K562 (cell line): ENCODE measurements around the gene GPR108. TPM values are rescaled to one million over a fixed set of nuclear protein-coding genes. Genes with fewer than 3 reads are reported as not detected.

Source experiments
- ATAC-seq: fragments of 200-7000 bp; cut with Tn5 transposase; 3 replicates; pipeline ENCODE4 v1.9.1; 2020; ENCODE audit warnings: moderate library complexity
- BruUV-seq: library from RNA; stranded (reverse); fragments of 400-500 nt; replicated peaks from 2 replicates; lab custom pipeline; 2021; lab: Mats Ljungman, UMichigan
- CTCF ChIA-PET: fragments of 300-600 bp; formaldehyde crosslinking; extraction: SDS; loops from one replicate; lab custom pipeline; 2021; ENCODE audit warnings: low intra/inter-chr PET ratio; lab: Yijun Ruan, JAX
- POLR2A ChIA-PET: fragments of 300-600, 350-650 bp; sonication (Branson Sonifier 250); formaldehyde crosslinking; extraction: SDS; loops from one replicate; lab custom pipeline; 2021; ENCODE audit warnings: antibody characterized with exemption, inconsistent platforms; lab: Yijun Ruan, JAX
- DNase-seq, 4 experiments: peaks; one replicate each; pipeline versions ENCODE4 v3.0.0 to v3.0.0-alpha.2; 2011 to 2018; ENCODE audit warnings: low spot score in 3 of 4, mixed read lengths in 3 of 4; ENCODE audit errors: extremely low read depth in 1 of 4
- FAIRE-seq: peaks from 2 replicates; lab custom pipeline; 2011; peaks lifted over from hg19 to GRCh38; lab: Jason Lieb, UNC
- H2AFZ ChIP-seq: 2 replicates; pipeline ENCODE4 v1.6.0; 2011; ENCODE audit warnings: low read depth, low read length, control low read depth, inconsistent platforms
- H3K27ac ChIP-seq: fragments of 200-600 bp; 3 replicates; pipeline ENCODE4 v1.8.0; 2011; ENCODE audit warnings: low read depth, mild to moderate bottlenecking, control low read depth, inconsistent platforms, low read length, moderate library complexity, mixed read lengths; ENCODE audit errors: extremely low read depth
- H3K27me3 ChIP-seq, 2 experiments: fragments of 300-600 bp in 1 of 2; 2 replicates in 1 of 2; 3 replicates in 1 of 2; pipeline versions ENCODE4 v1.6.0 to v1.8.0; 2011; ENCODE audit warnings: inconsistent platforms in 2 of 2, low read length in 2 of 2, mild to moderate bottlenecking in 1 of 2, mixed read lengths in 1 of 2, moderate library complexity in 1 of 2; ENCODE audit not compliant: control insufficient read depth in 2 of 2, insufficient read depth in 2 of 2
- H3K36me3 ChIP-seq: fragments of 300-600 bp; 3 replicates; pipeline ENCODE4 v1.8.0; 2011; ENCODE audit warnings: mild to moderate bottlenecking, low read length, inconsistent platforms; ENCODE audit not compliant: control insufficient read depth, insufficient read depth
- H3K4me1 ChIP-seq, 2 experiments: fragments of 200-600 bp in 1 of 2; replicated peaks in 1 of 2; 2 replicates in 1 of 2; 3 replicates in 1 of 2; pipeline versions ENCODE4 v1.5.1 to v1.8.0; 2011; ENCODE audit warnings: inconsistent platforms in 2 of 2, low read length in 2 of 2, mild to moderate bottlenecking in 1 of 2, mixed read lengths in 1 of 2, moderate library complexity in 1 of 2; ENCODE audit not compliant: control insufficient read depth in 2 of 2, insufficient read depth in 2 of 2
- H3K4me2 ChIP-seq: 2 replicates; pipeline ENCODE4 v1.6.1; 2011; ENCODE audit warnings: low read length, control low read depth, inconsistent platforms, mixed read lengths; ENCODE audit not compliant: insufficient read depth
- H3K4me3 ChIP-seq: fragments of 200-600 bp; sonication (generic), shearing (Covaris generic); 2 replicates; pipeline ENCODE4 v1.5.1; 2016; ENCODE audit warnings: control low read depth, inconsistent platforms
- H3K79me2 ChIP-seq: fragments of 200-600 bp; 3 replicates; pipeline ENCODE4 v1.8.0; 2011; ENCODE audit warnings: low read length, inconsistent platforms; ENCODE audit not compliant: control insufficient read depth, insufficient read depth
- H3K9ac ChIP-seq, 2 experiments: 2 replicates each; pipeline versions ENCODE4 v1.6.0 to v1.6.1; 2011; ENCODE audit warnings: low read depth in 2 of 2, low read length in 2 of 2, control low read depth in 1 of 2, inconsistent platforms in 1 of 2, mild to moderate bottlenecking in 1 of 2, mixed read lengths in 1 of 2; ENCODE audit not compliant: insufficient read depth in 1 of 2
- H3K9me1 ChIP-seq: one replicate; pipeline ENCODE4 v1.6.0; 2011; ENCODE audit warnings: inconsistent platforms, mild to moderate bottlenecking, low read length, moderate library complexity; ENCODE audit not compliant: control insufficient read depth, insufficient read depth
- H3K9me3 ChIP-seq: replicated peaks from 2 replicates; pipeline ENCODE4 v1.5.1; 2011; ENCODE audit warnings: low read depth, low read length, inconsistent platforms; ENCODE audit not compliant: control insufficient read depth, insufficient read depth
- H4K20me1 ChIP-seq: replicated peaks from 2 replicates; pipeline ENCODE4 v1.6.1; 2011; ENCODE audit warnings: low read length, inconsistent platforms, mixed read lengths; ENCODE audit not compliant: control insufficient read depth, insufficient read depth
- ARID1B ChIP-seq: fragments of 450-650 bp; IDR thresholded peaks from 2 replicates; pipeline ENCODE4 v1.6.1; 2016; ENCODE audit warnings: antibody characterized with exemption, mild to moderate bottlenecking, inconsistent platforms
- HDGF ChIP-seq: fragments of 450-650 bp; IDR thresholded peaks from 2 replicates; pipeline ENCODE4 v1.6.1; 2016
- HMBOX1 ChIP-seq: sonication (generic); IDR thresholded peaks from 2 replicates; pipeline ENCODE4 v1.6.1; 2016
- NFATC3 ChIP-seq: fragments of 450-650 bp; IDR thresholded peaks from 2 replicates; pipeline ENCODE4 v1.6.1; 2017; ENCODE audit warnings: mild to moderate bottlenecking
- YY1 ChIP-seq, 3 experiments: IDR thresholded peaks; 2 replicates each; pipeline ENCODE4 v1.6.1; 2011; ENCODE audit warnings: low read length in 2 of 3, mild to moderate bottlenecking in 2 of 3, moderate library complexity in 2 of 3, borderline replicate concordance in 1 of 3, control low read depth in 1 of 3, low read depth in 1 of 3; ENCODE audit not compliant: insufficient read depth in 3 of 3, insufficient replicate concordance in 2 of 3, control insufficient read depth in 1 of 3, insufficient read length in 1 of 3; ENCODE audit errors: extremely low read depth in 1 of 3
- ZNF785 ChIP-seq: fragments of 250-450 bp; sonication (Bioruptor Pico); IDR thresholded peaks from 2 replicates; pipeline ENCODE4 v1.4.0; 2020; ENCODE audit warnings: mild to moderate bottlenecking
- WGBS: fragments of 100-300 bp; shearing (Covaris generic); methylation state at CpG from one replicate; pipeline ENCODE4 v1.1.6; 2016; ENCODE audit warnings: low coverage, mixed read lengths; ENCODE audit not compliant: insufficient coverage; ENCODE audit errors: missing lambda C conversion rate; 5-methylcytosine and 5-hydroxymethylcytosine counted together
- in situ Hi-C: fragments of 300-500 bp; cut with MboI; formaldehyde crosslinking; loops from 4 replicates; pipeline ENCODE4 v1.15.0; 2018; ENCODE audit warnings: inconsistent platforms, mixed read lengths
- intact Hi-C: fragments of 100-400 bp; cut with micrococcal nuclease; formaldehyde crosslinking; loops from 2 replicates; pipeline ENCODE4 v1.14.2; 2022
- polyA plus RNA-seq, 8 experiments: library from polyadenylated mRNA; depleted of rRNA in 4 of 8; stranded (reverse) in 5 of 8; unstranded in 3 of 8; fragments of >200 nt; fragmentation: Nextera tagmentation in 2 of 8; fragmentation: Illumina TruSeq in 1 of 8; extraction: Ambion mirVana in 2 of 8; extraction: Trizol in 1 of 8; gene quantifications; 2 replicates each; pipeline versions ENCODE4 v1.2.1 to v1.2.3, GENCODE V29; 2011 to 2014; ENCODE audit warnings: inconsistent platforms in 1 of 8, missing spikeins in 1 of 8
- total RNA-seq, 7 experiments: library from RNA; depleted of rRNA in 6 of 7; stranded (reverse); fragments of >200 nt in 6 of 7; fragmentation: Illumina TruSeq in 2 of 7; extraction: Trizol in 2 of 7; gene quantifications; 2 replicates each; pipeline versions ENCODE4 v1.2.1 to v1.2.3, GENCODE V29; 2011 to 2021; ENCODE audit warnings: low replicate concordance in 1 of 7
- TF ChIP-seq, protein P1 (sequence below), 3 experiments: fragments of 200-800 bp in 1 of 3; fragments of 250-450 bp in 1 of 3; fragments of 450-650 bp in 1 of 3; sonication (Bioruptor Pico) in 1 of 3; sonication (Bioruptor generic) in 1 of 3; formaldehyde crosslinking in 1 of 3; IDR thresholded peaks; 2 replicates each; pipeline versions ENCODE4 v1.6.1 to v1.8.0; 2016 to 2022; ENCODE audit warnings: mild to moderate bottlenecking in 2 of 3, missing genetic modification characterization in 2 of 3, missing compliant biosample characterization in 1 of 3, moderate library complexity in 1 of 3

Gene GPR108
- total and polyA plus RNA-seq, 9 of the 15 experiments (the other 6 are each of a cell fraction or from before 2014, with no cell fraction given) = 2.4 to 33.2 (median 24.4) TPM

DNA sequence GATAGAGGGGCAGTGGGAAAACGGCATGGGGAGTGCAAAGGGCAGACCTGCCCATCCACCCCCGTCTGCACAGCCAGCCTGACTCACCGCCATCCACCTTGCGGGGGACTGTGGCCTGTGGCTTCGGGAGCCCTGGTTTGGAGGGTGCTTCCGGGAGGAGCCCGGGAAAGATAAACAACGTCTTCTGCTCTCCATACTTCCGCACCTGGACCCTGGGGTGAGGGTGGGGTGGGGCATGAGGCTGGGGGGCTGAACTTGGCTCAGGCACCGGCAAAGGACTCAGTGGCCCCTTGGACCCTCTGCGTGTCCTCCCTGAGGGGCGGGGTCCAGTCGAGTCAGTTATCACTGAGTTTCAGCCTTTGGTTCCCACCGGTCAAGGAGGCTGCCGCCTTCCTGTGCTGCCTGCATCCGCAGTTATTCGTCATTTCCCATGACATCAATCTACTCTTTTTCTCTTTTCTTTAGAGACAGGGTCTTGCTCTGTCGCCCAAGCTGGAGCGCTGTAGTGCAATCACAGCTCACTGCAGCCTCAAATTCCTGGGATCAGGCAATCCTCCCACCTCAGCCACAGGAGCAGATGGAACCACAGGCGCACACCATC, 3.2 kb downstream of the GPR108 start:
- FAIRE-seq = peak; percentile 76
- DNase-seq = peak in 2 of 4 experiments; percentile 47 to 68
- peaks cover 22% of the 10 kb centered on the region for H3K79me2 ChIP-seq
- H3K27me3 ChIP-seq = no peaks in the 10 kb centered on the region
- no peak overlapping the region for H3K4me3 ChIP-seq
- ChIA-PET CTCF (no interaction called here), POLR2A (no interaction called here)
- H3K9me1 ChIP-seq = no peaks in the 10 kb centered on the region
- no peaks in the 10 kb centered on the region for H4K20me1 ChIP-seq
- BruUV-seq = no TSS peak
- no peak for ATAC-seq
- no peak overlapping the region for H3K27ac ChIP-seq
- WGBS = 10% methylated on average over 15 of the region's 20 CpGs
- peak overlapping the region; percentile 14; the same call in 1 of the 2 replicates for H3K4me2 ChIP-seq
- in situ Hi-C loops = no loop called here
- H3K9ac ChIP-seq = peak overlapping the region in 1 of 2 experiments; percentile 77; a peak in 2 of 4 replicates
- no peaks in the 10 kb centered on the region for H3K9me3 ChIP-seq
- peaks cover 40 to 80% of the 10 kb centered on the region in 2 experiments for H3K4me1 ChIP-seq
- H3K36me3 ChIP-seq = peaks cover 3% of the 10 kb centered on the region; the same call in 1 of the 3 replicates
- intact Hi-C loops = loop anchor here (10.0 kb wide), 1 partner anchor 219 kb away; no protein-coding TSS in a partner anchor
- peak overlapping the region; percentile 36; the same call in 1 of the 2 replicates for H2AFZ ChIP-seq
- TF ChIP-seq ZNF785 (CRISPR knock-in tag) = no peak
- no peak for TF ChIP-seq HDGF
- TF ChIP-seq HMBOX1 = no peak
- TF ChIP-seq, protein P1, sequence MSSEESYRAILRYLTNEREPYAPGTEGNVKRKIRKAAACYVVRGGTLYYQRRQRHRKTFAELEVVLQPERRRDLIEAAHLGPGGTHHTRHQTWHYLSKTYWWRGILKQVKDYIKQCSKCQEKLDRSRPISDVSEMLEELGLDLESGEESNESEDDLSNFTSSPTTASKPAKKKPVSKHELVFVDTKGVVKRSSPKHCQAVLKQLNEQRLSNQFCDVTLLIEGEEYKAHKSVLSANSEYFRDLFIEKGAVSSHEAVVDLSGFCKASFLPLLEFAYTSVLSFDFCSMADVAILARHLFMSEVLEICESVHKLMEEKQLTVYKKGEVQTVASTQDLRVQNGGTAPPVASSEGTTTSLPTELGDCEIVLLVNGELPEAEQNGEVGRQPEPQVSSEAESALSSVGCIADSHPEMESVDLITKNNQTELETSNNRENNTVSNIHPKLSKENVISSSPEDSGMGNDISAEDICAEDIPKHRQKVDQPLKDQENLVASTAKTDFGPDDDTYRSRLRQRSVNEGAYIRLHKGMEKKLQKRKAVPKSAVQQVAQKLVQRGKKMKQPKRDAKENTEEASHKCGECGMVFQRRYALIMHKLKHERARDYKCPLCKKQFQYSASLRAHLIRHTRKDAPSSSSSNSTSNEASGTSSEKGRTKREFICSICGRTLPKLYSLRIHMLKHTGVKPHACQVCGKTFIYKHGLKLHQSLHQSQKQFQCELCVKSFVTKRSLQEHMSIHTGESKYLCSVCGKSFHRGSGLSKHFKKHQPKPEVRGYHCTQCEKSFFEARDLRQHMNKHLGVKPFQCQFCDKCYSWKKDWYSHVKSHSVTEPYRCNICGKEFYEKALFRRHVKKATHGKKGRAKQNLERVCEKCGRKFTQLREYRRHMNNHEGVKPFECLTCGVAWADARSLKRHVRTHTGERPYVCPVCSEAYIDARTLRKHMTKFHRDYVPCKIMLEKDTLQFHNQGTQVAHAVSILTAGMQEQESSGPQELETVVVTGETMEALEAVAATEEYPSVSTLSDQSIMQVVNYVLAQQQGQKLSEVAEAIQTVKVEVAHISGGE (CRISPR knock-in tag; IDR thresholded peaks at IDR 0.05) = 0 out of 6 replicates have a peak, but pooled peaks of 1 of the 3 experiments have one; percentile 39
- peak in 1 of 3 experiments; percentile 9 for TF ChIP-seq YY1 (IDR thresholded peaks at IDR 0.05; ENCODE audit: borderline replicate concordance in 1 of 3, control insufficient read depth in 1 of 3, extremely low read depth in 1 of 3, insufficient read depth in 3 of 3, insufficient read length in 1 of 3, insufficient replicate concordance in 2 of 3, low read depth in 1 of 3, low read length in 2 of 3)
- TF ChIP-seq ARID1B = 0 out of 2 replicates have a peak, but pooled peaks have one; percentile 40
- TF ChIP-seq NFATC3 = no peak
